Peyer's patch (tissue), 4 donors: ENCODE results near the gene VGLL1.

Source experiments
- CTCF ChIP-seq, 6 experiments: fragments of 450-650 bp in 4 of 6; fragments of 200-600 bp in 2 of 6; sonication (generic) in 1 of 6; IDR thresholded peaks; one replicate each; pipeline ENCODE4 v1.5.1; 2017 to 2019; ENCODE audit warnings: antibody characterized with exemption in 6 of 6, mild to moderate bottlenecking in 3 of 6, moderate library complexity in 1 of 6
- POLR2A ChIP-seq, 2 donors: fragments of 450-650 bp; IDR thresholded peaks; one replicate each; pipeline ENCODE4 v1.5.1; 2017; ENCODE audit warnings: antibody characterized with exemption in 2 of 2, mild to moderate bottlenecking in 2 of 2, moderate library complexity in 2 of 2

- TF ChIP-seq CTCF (IDR thresholded peaks at IDR 0.05): no peak
- TF ChIP-seq POLR2A (IDR thresholded peaks at IDR 0.05): no peak
Measured at GRCh38 chrX:136519069-136519468, 12.9 kb upstream of the VGLL1 start.
